ENCODE results near the gene KCNN1.

The KCNN1 gene

DNA sequence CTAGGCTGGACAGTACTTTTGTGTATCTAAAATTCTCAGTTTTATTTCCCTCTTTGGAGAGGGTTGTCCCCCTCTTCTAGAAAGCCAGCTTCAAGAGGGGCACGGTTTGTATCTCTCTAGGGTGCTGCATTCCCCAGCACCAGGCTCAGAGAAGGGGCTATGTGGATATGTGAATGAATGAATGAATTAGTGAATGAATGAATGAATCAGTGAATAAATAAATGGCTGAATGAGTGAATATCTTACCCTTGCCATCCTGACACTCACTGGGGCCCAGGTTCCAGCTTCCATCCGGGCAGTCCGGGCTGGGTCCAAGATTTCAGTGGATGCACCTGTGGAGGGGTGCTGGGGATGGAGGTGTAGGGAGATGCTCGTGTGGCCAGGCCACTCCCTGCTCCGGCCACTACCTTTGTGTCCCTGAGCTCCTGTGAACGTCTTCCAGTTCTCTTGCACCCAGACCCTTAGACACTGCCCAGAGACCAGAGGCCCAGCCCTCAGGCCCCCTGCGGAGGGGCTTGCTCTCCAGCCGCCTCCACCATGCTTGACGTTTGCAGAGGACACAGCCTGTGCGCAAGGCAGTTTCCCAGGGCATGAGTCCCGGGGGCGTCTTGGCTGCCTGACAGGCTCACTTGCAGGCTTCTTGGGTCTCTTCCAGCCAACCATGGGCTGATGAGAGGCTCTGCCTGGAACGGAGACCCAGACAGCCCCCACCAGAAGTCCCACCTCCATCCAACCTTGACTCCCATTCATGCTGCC is 2.8 kb upstream of the KCNN1 start:
- H3K4me3 ChIP-seq (ENCODE audit: low read length), result no peak overlapping the region
- H3K4me2 ChIP-seq (ENCODE audit: low read length), result no peak overlapping the region
- H4K20me1 ChIP-seq (ENCODE audit: insufficient read depth, low read length), result no peaks in the 10 kb centered on the region
- no peak overlapping the region for H3K27ac ChIP-seq (ENCODE audit: low read length)
- H2AFZ ChIP-seq (ENCODE audit: low read depth, low read length), result no peak overlapping the region
- no peaks in the 10 kb centered on the region for H3K9me3 ChIP-seq (ENCODE audit: insufficient read depth, low read length)
- H3K9ac ChIP-seq (ENCODE audit: low read length), result no peak overlapping the region
- H3K4me1 ChIP-seq (ENCODE audit: low read length), result no peaks in the 10 kb centered on the region
- H3K36me3 ChIP-seq (replicated peaks; ENCODE audit: low read depth, low read length), result no peaks in the 10 kb centered on the region
- TF ChIP-seq EZH2phosphoT487 (IDR thresholded peaks at IDR 0.05; ENCODE audit: low read depth), result no peak
- TF ChIP-seq, protein P1, sequence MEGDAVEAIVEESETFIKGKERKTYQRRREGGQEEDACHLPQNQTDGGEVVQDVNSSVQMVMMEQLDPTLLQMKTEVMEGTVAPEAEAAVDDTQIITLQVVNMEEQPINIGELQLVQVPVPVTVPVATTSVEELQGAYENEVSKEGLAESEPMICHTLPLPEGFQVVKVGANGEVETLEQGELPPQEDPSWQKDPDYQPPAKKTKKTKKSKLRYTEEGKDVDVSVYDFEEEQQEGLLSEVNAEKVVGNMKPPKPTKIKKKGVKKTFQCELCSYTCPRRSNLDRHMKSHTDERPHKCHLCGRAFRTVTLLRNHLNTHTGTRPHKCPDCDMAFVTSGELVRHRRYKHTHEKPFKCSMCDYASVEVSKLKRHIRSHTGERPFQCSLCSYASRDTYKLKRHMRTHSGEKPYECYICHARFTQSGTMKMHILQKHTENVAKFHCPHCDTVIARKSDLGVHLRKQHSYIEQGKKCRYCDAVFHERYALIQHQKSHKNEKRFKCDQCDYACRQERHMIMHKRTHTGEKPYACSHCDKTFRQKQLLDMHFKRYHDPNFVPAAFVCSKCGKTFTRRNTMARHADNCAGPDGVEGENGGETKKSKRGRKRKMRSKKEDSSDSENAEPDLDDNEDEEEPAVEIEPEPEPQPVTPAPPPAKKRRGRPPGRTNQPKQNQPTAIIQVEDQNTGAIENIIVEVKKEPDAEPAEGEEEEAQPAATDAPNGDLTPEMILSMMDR (IDR thresholded peaks at IDR 0.05; ENCODE audit: low read depth, low read length), result no peak
- H3K27me3 ChIP-seq (ENCODE audit: low read depth, low read length), result peaks cover 26% of the 10 kb centered on the region
- no peaks in the 10 kb centered on the region for H3K79me2 ChIP-seq (ENCODE audit: low read length)

DNA sequence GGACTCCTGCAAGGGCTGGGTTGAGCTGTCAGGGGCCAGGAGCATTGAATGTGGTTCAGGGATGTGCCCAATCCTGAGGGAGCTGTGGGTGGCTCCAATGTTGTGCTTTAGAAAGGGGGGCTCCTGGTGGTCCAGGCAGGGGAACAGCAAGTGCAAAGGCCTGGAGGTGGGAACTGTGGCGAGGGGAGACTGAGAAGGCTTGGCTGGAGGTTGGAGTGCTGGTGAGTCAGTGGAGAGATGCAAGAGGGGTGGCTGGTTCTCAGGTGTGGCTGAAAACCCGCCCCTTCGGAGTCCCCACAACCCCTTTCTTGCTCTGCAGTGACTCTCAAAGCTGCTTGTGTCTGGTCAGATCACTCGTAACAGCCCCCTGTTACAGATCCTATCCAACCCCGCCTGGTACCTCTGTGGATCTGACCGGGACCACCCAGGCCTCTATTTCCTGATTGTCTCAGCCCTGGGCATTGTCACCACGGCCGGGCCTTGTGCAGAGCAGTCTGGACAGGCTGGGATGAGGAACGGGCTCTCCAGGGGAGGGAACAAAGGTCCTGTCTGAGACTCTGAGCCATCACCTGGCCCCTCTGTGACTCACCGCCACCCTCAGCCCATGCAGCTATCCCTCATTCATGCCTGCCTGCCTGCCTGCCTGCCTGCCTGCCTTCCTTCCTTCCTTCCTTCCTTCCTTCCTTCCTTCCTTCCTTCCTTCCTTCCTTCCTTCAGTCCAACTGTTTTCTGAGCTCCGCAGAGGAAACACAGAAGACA is 1.4 kb upstream of the KCNN1 start:
- Histone ChIP-seq H3K27ac (ENCODE audit: low read length) (no peak overlapping the region), H3K9ac (ENCODE audit: low read length) (no peak overlapping the region), H4K20me1 (ENCODE audit: insufficient read depth, low read length) (no peaks in the 10 kb centered on the region), H3K4me3 (ENCODE audit: low read length) (no peak overlapping the region), H3K4me1 (ENCODE audit: low read length) (no peaks in the 10 kb centered on the region), H3K9me3 (ENCODE audit: insufficient read depth, low read length) (no peaks in the 10 kb centered on the region), H3K4me2 (ENCODE audit: low read length) (no peak overlapping the region), H3K27me3 (ENCODE audit: low read depth, low read length) (peaks cover 26% of the 10 kb centered on the region), H2AFZ (ENCODE audit: low read depth, low read length) (no peak overlapping the region), H3K36me3 (replicated peaks; ENCODE audit: low read depth, low read length) (no peaks in the 10 kb centered on the region), H3K79me2 (ENCODE audit: low read length) (no peaks in the 10 kb centered on the region)
- TF ChIP-seq, protein P1 (IDR thresholded peaks at IDR 0.05; ENCODE audit: low read depth, low read length), result no peak
- TF ChIP-seq EZH2phosphoT487 (IDR thresholded peaks at IDR 0.05; ENCODE audit: low read depth), result no peak

DNA sequence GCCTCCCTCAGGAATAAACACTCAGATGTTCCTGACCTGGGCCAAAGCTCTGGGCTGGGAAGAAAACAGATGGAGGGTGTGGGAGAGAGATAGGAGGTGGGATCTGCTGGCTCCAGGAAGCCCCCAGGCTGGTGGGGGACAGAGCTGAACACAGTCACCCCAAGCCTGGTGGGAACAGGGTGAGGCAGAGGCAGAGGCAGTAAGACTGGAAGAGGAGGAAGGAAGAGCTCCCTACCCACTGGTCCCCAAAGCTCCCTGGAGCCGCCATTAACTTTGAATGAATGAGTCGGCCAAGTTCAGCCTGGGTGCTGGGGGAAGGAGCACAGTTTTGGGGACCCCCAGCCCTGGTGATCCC is 801 bp upstream of the KCNN1 start:
- Histone ChIP-seq H3K4me2 (ENCODE audit: low read length) (no peak overlapping the region), H4K20me1 (ENCODE audit: insufficient read depth, low read length) (no peaks in the 10 kb centered on the region), H3K9ac (ENCODE audit: low read length) (no peak overlapping the region), H3K36me3 (replicated peaks; ENCODE audit: low read depth, low read length) (no peaks in the 10 kb centered on the region), H3K4me3 (ENCODE audit: low read length) (no peak overlapping the region), H3K79me2 (ENCODE audit: low read length) (no peaks in the 10 kb centered on the region), H3K27ac (ENCODE audit: low read length) (no peak overlapping the region), H3K4me1 (ENCODE audit: low read length) (no peaks in the 10 kb centered on the region), H2AFZ (ENCODE audit: low read depth, low read length) (no peak overlapping the region), H3K27me3 (ENCODE audit: low read depth, low read length) (peaks cover 26% of the 10 kb centered on the region), H3K9me3 (ENCODE audit: insufficient read depth, low read length) (no peaks in the 10 kb centered on the region)
- no peak for TF ChIP-seq EZH2phosphoT487 (IDR thresholded peaks at IDR 0.05; ENCODE audit: low read depth)
- TF ChIP-seq, protein P1 (IDR thresholded peaks at IDR 0.05; ENCODE audit: low read depth, low read length), result no peak

DNA sequence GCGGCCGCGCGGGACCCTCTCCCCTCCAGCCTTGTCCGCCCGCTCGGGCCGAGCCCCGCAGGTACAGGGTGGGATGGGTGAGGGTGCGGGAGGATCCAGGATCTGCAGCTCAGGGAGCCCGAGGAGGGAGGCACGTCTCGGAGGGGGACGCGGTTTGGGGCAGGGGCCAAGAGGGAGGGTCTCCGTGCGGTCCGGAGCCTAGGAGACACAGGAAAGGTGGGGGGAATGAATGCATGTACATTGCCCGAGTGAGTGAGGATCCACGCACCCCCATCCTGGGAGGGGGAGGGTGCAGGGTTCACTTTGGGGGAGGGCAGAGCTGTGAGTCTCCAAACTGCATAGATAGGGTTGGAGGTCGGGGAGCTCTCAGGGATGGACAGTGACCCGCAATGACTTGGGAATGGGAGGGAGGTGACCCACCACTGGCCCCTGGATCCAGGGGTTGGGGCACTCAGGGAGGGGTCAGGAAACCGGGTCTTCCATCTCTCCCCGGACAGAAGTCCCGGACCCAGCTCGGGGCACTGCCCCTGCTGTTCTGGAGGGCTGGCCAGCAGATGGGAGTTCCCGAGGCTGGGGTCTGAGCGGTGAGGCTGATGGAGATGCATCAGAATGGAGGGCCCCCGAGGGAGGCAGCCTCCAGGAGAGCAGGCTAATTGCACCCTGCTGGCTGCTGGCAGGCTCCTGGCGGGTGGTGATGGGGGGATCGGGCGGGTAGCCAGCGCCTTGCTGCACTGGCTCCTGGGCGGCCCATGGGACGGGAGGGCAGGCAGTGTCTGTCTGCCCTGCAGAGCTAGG is 547 bp downstream of the KCNN1 start:
- Histone ChIP-seq H3K79me2 (ENCODE audit: low read length) (no peaks in the 10 kb centered on the region), H3K4me3 (ENCODE audit: low read length) (no peak overlapping the region), H3K27ac (ENCODE audit: low read length) (no peak overlapping the region), H3K4me2 (ENCODE audit: low read length) (no peak overlapping the region), H3K27me3 (ENCODE audit: low read depth, low read length) (peaks cover 26% of the 10 kb centered on the region), H2AFZ (ENCODE audit: low read depth, low read length) (no peak overlapping the region), H3K9me3 (ENCODE audit: insufficient read depth, low read length) (no peaks in the 10 kb centered on the region), H3K9ac (ENCODE audit: low read length) (no peak overlapping the region), H3K36me3 (replicated peaks; ENCODE audit: low read depth, low read length) (no peaks in the 10 kb centered on the region), H3K4me1 (ENCODE audit: low read length) (no peaks in the 10 kb centered on the region), H4K20me1 (ENCODE audit: insufficient read depth, low read length) (no peaks in the 10 kb centered on the region)
- TF ChIP-seq EZH2phosphoT487 (IDR thresholded peaks at IDR 0.05; ENCODE audit: low read depth), result no peak
- TF ChIP-seq, protein P1 (IDR thresholded peaks at IDR 0.05; ENCODE audit: low read depth, low read length), result no peak

Data from OCI-LY3 (cell line).